ENCODE data around the gene RORC.

The RORC gene

GRCh38 chr1:151825751-151826660 is 5.6 kb downstream of the RORC start:
- no peak for DNase-seq

GRCh38 chr1:151825204-151825603 is 6.4 kb downstream of the RORC start:
- no peak for DNase-seq

- DNase-seq, result no peak
Observed at GRCh38 chr1:151823175-151823574, 8.4 kb downstream of the RORC start.

GRCh38 chr1:151822404-151822803 is 9.2 kb downstream of the RORC start:
- DNase-seq, result no peak

GRCh38 chr1:151820940-151821339 is 10.7 kb downstream of the RORC start:
- no peak for DNase-seq

- no peak for DNase-seq
Observed at GRCh38 chr1:151819976-151820623, 11.5 kb downstream of the RORC start.

- DNase-seq, result no peak
Observed at GRCh38 chr1:151819227-151819835, 12.3 kb downstream of the RORC start.

- DNase-seq, result peak; percentile 43 to 44
Observed at GRCh38 chr1:151817353-151817730, 14.3 kb downstream of the RORC start.

- DNase-seq, result no peak
Observed at GRCh38 chr1:151816548-151817352, 14.9 kb downstream of the RORC start.

- no peak for DNase-seq
Observed at GRCh38 chr1:151815716-151816327, 15.8 kb downstream of the RORC start.

- no peak for DNase-seq
Observed at GRCh38 chr1:151814971-151815545, 16.5 kb downstream of the RORC start.

GRCh38 chr1:151814426-151814825 is 17.2 kb downstream of the RORC start:
- DNase-seq, result no peak

- DNase-seq, result no peak
Observed at GRCh38 chr1:151813271-151813977, 18.2 kb downstream of the RORC start.

GRCh38 chr1:151811181-151811580 is 20.4 kb downstream of the RORC start:
- no peak for DNase-seq

GRCh38 chr1:151809985-151810556 is 21.5 kb downstream of the RORC start:
- DNase-seq, result no peak

GRCh38 chr1:151809290-151809984 is 22.2 kb downstream of the RORC start:
- no peak for DNase-seq

GRCh38 chr1:151807766-151808165 is 23.8 kb downstream of the RORC start:
- DNase-seq, result no peak

- no peak for DNase-seq
Observed at GRCh38 chr1:151807131-151807530, 24.5 kb downstream of the RORC start.

GRCh38 chr1:151806170-151806569 is 25.4 kb downstream of the RORC start:
- DNase-seq, result no peak

- no peak for DNase-seq
Observed at GRCh38 chr1:151805066-151805820, 26.4 kb downstream of the RORC start, which contains the start of gene LINGO4. Gene LINGO4 (minus strand): TSS chr1:151805419. CDS start chr1:151802704, 2,715 bp downstream.

Data from Kasumi-1 (cell line).